Body of pancreas (tissue), 4 donors: ENCODE results near the gene PNKD.
A peak's percentile ranks its signal among the peaks of the same experiment; 100 is the strongest.

Experiments used
- POLR2A ChIP-seq, 3 donors: fragments of 450-650 bp; IDR thresholded peaks; one replicate each; pipeline ENCODE4 v1.6.1; 2016; ENCODE audit warnings: antibody characterized with exemption in 3 of 3, mild to moderate bottlenecking in 2 of 3
- TF ChIP-seq, protein P1 (sequence below), 7 experiments: fragments of 450-650 bp in 4 of 7; fragments of 200-600 bp in 3 of 7; sonication (generic) in 3 of 7; IDR thresholded peaks; one replicate each; pipeline ENCODE4 v1.5.1; 2016 to 2019; ENCODE audit warnings: antibody characterized with exemption in 7 of 7

DNA sequence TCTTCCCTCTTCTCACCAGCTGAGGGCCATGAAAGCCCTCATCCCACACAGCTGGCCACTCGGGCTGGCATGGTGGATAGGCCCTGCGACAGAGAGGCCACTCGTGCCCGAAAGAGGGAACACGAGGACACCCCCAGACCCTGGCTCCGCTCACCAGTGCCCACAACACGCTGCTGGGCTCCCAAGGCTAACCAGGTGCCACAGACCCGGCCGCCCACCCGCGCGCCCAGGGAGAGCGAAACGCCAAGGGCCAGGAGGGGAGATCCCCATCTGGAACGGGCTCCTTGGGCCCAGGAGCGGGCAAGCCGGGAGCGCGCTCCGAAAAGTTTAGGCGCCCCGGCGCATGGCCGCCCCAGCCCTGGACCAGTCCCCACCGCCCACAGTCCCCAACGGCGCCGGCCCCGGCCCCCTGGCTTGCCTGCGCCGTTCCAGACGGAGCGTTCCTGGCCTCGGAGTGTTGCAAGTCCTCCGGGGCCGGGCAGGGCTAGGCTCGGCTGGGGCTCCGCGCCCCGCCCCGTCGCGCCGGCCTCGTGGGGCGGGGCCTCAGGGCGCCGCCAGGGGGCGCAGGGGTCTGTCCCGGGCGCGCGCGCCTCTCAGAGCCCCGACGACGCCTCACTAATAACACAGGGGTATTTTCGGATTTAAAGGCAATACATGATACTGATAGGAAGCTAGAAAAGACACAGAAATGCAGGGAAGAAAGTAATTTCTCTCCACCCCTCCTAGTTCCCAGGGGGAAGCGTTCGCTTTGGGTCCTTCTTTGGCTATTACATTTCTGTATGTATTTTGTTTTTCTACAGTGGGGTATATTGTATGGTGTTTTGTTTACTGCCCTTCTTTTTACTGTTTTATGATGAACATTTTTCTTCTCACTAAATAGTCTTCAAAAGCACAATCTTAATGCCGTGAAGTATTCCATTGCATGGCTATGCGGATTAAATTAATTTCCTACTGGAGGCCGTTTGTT, 22.0 kb downstream of the PNKD start, which contains the start of gene TMBIM1:
- TF ChIP-seq, protein P1, sequence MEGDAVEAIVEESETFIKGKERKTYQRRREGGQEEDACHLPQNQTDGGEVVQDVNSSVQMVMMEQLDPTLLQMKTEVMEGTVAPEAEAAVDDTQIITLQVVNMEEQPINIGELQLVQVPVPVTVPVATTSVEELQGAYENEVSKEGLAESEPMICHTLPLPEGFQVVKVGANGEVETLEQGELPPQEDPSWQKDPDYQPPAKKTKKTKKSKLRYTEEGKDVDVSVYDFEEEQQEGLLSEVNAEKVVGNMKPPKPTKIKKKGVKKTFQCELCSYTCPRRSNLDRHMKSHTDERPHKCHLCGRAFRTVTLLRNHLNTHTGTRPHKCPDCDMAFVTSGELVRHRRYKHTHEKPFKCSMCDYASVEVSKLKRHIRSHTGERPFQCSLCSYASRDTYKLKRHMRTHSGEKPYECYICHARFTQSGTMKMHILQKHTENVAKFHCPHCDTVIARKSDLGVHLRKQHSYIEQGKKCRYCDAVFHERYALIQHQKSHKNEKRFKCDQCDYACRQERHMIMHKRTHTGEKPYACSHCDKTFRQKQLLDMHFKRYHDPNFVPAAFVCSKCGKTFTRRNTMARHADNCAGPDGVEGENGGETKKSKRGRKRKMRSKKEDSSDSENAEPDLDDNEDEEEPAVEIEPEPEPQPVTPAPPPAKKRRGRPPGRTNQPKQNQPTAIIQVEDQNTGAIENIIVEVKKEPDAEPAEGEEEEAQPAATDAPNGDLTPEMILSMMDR (IDR thresholded peaks at IDR 0.05): peak; percentile 46 to 99 (median 94)
- TF ChIP-seq POLR2A (IDR thresholded peaks at IDR 0.05): peak; percentile 94 to 97 (median 95)
